ENCODE results near the gene CA9.
A peak's percentile ranks its signal among the peaks of the same experiment; 100 is the strongest.

Gene CA9

GRCh38 chr9:35675732-35676392 is 2.1 kb downstream of the CA9 start:
- no peak for DNase-seq

GRCh38 chr9:35679091-35679490 is 5.4 kb downstream of the CA9 start:
- no peak for DNase-seq

- DNase-seq: no peak
Measured at GRCh38 chr9:35679766-35680330, 6.1 kb downstream of the CA9 start.

GRCh38 chr9:35680331-35681105 is 6.8 kb downstream of the CA9 start:
- DNase-seq: no peak

- no peak for DNase-seq
Measured at GRCh38 chr9:35681341-35682002, 7.7 kb downstream of the CA9 start.

GRCh38 chr9:35682051-35682450 is 8.3 kb downstream of the CA9 start:
- no peak for DNase-seq

GRCh38 chr9:35682520-35683315 is 9.0 kb downstream of the CA9 start:
- DNase-seq: no peak

- no peak for DNase-seq
Measured at GRCh38 chr9:35683323-35683722, 9.6 kb downstream of the CA9 start.

GRCh38 chr9:35684921-35685320 is 11.2 kb downstream of the CA9 start:
- DNase-seq: no peak

GRCh38 chr9:35685506-35685905 is 11.8 kb downstream of the CA9 start:
- no peak for DNase-seq

- no peak for DNase-seq
Measured at GRCh38 chr9:35686222-35687203, 12.8 kb downstream of the CA9 start.

GRCh38 chr9:35687306-35687705 is 13.6 kb downstream of the CA9 start:
- no peak for DNase-seq

GRCh38 chr9:35687972-35688557 is 14.3 kb downstream of the CA9 start:
- DNase-seq: no peak

- DNase-seq: no peak
Measured at GRCh38 chr9:35688558-35689541, 15.1 kb downstream of the CA9 start.

GRCh38 chr9:35689542-35690293 is 16.0 kb downstream of the CA9 start, which contains the start of gene TPM2:
Gene TPM2 (minus strand): TSS chr9:35689925. CDS start chr9:35689817, 108 bp downstream.
- no peak for DNase-seq

- DNase-seq: no peak
Measured at GRCh38 chr9:35690294-35690613, 16.5 kb downstream of the CA9 start.

GRCh38 chr9:35690614-35691333 is 17.0 kb downstream of the CA9 start:
- peak in 1 of 2 donors; percentile 35 for DNase-seq

- no peak for DNase-seq
Measured at GRCh38 chr9:35691334-35691650, 17.6 kb downstream of the CA9 start.
